Activated effector memory CD4-positive, alpha-beta T cell treated with Interleukin-2 at 50 U/mL for 16 hours (primary cell): ENCODE measurements around the gene TNS3.
"Not testable (repeated sequence)": the region's sequence is repeated elsewhere in the genome, so short reads cannot be mapped to it uniquely, and the experiment has no call there.

Experiments
- DNase-seq: peaks from one replicate; pipeline ENCODE4 v3.0.0-alpha.2; 2020

Gene TNS3

GRCh38 chr7:47482013-47482875 lies 99.7 kb downstream of the TNS3 start:
- DNase-seq = no peak

DNA sequence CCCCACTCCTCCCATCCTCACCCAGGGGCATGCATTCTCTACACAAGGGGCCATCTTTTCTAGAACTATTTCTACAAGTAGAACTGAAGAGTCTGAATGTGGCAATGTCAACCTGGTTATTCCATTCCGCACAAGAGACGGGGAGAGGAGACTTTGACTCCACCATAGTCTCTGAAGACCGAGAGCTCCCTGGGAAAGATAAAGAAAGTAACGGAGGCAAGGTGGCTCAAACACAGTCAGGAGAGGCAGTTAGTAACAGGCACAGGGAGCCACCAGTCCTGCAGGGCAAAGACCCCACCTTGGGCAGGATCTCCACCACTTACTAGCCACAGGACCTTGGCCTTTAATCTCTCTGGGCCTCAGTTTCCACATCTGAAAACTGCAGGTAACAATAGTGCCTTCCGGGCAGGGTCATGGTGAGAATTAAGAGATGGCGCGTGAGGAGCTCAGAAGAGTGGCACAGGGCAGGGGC lies 100.3 kb downstream of the TNS3 start:
- no peak for DNase-seq

DNA sequence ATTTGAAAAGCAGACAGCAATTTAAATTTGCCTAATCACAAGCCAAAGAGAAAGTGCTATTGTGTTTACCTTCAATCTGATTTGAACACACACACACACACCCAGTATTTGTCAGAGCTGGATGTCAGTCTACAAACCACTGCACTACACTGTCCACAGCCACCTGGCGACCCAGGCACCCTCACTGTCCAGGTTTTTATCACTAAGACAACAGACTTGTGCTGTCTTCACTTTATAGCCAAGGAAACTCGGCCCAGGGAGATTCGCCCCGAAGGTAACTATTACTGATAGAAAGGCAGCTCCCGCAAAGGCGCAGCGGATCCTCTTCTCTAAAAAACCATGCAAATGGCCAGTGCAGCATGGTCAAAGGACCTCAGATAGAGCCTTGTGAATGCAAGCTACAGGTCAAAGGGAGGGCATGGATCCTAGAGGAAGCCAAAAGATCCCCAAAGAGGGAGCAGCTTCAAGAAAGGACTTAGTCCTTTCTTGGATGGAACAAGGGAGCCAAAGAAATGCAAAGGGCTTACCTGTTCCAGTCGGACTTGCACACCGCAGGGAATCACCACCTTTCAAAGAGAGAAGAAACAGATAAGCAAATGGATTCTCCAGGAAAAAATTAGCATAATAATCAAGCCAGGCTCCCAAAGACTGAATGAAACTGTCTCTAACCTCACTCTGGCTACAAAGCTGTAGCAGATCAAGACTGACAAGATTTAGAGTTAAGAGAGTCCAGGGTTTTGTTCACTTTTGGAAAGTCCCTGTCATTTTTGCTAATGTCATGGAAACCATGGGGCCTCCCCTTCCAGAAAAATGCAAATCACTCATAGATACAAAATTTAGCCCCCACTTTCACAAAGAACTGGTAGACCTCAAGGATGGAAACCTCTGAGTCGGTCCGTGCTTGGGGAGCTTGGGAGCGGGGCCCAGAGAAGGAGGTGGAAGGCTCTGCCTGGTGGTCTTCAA lies 101.1 kb downstream of the TNS3 start:
- DNase-seq = no peak

- no peak for DNase-seq
These were observed 101.9 kb downstream of the TNS3 start for GRCh38 chr7:47479821-47480575.

DNA sequence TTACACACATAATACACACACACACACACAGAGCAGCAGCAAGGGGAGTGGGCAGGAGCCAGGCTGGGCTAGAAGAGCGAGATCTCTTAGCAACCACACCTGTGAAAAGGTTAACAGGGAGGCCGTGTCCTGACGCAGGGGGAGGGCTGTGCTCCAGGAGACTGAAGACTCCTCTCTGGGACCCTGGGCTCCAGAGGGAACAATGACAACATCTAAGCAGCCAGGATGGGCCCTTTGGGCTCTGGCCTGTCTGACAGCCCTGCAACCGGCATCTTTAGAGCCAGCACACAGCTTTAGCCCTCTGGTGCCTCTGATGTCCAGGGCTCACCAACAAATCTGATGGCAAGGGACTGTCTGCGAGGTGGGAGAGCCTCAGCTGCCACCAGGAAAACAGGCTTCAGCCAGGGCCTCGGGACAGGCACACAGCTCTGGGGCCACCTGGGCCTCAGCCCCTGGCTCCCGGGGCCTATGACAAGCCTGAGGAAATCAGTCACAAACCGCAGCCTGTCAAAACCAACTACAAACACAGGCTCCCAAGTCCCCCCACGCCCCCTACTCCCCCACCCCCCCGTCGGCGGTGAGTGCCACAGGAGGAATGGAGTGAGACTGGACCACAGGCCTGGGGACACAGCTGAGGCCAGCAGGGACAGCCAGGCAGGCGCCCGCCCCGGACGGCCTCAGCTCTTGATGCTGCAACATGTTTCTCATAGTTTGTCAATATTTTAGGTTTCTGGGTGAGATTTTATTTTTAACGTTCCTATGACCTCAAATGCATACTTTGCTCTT lies 102.8 kb downstream of the TNS3 start:
- DNase-seq = no peak

DNA sequence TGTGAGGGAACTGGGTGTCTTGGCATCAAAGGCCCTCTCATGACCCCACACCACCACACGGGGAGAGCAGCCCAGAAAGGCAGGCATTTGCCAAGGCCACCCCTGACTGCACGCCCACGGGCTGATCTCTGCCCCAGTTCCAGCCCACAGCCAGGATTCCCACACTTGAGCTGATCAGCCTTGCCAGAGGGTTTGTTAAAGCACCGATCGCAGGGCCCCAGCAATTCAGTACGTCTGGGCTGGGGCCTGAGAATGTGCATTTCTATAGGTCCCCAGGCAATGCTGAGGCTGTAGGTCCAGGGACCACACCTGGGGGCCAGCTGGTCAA lies 103.9 kb downstream of the TNS3 start:
- DNase-seq = no peak

DNA sequence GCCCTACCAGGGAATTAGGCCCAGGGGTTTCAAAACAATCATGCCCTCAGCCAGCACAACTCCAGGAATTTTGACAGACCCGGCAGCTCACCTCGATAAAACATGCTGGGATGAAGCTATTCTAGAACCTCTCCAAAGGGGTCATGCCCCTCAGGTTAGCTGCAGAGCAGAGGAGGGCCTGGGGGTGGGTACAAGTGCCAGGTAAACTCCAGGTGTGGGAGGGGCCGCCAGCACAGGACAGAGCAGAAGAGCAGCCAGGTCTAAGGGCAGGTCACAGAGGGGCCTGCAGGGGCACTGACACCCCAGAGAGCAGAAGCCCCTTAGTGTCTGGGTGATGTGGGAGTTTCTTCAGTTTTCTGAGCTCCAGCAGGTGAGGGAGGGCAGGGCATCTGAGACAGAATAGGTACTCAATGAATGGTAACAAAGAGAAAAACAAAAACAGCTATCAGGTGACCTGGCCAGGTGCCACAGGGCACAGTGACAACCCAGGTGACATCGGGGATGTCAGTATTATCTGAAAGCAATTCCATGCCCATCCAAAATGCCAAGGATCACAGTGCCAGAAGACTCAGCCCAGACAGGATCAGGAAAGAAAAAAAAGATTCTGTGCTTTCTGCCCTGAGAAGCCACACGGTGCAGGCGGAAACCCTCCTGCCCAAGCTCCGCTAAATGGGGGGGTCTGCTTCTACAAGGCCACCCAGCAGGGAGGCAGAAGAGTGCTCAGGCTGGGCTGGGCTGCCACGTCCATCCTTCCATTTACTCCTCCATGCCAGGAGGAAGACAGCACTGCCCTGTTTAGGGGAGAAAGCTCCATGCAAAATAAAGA lies 104.5 kb downstream of the TNS3 start:
- no peak for DNase-seq

- no peak for DNase-seq
These were observed 106.1 kb downstream of the TNS3 start for GRCh38 chr7:47475880-47476227.

DNA sequence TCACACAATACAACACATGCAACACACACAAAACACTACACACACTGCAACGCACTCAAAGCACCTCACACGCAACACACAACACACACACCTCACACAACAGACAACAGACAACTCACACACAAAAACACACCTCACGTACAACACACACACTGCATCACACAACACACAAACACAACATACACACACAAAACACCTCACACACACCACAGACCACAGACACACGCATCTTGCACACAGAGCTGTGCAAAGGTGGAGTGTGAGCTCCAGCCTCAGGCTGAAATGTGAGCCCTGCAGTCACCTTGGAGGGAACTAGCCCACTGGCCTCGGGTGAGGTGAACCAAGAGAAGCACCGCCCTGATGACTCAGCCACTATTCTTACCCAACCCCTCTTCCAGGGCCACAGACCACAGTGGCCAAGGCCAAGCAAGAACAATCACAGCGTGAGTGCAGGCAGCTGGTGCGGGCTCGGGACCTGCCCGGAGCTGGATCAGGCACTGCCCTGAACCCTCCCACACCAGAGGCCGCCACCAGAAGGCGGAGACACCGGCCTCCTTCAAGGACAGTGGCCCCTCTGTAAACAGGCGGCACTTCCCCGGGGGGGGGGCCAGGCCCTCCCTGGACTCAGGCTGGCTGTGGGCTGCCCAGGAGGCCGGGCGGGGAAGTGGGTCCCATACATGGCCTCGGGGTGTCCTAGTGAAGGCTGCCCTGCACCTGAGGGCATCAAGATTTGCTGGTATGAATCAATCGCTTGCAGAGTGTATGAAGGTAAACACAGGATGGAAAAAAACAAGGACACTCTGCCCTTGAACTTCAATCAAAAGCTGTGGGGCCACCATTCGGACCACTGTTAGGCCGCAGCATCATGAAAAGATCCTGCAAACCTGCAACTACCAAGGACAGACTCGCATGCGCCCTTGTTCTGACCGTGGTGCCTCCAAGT lies 106.7 kb downstream of the TNS3 start:
- DNase-seq = no peak

DNA sequence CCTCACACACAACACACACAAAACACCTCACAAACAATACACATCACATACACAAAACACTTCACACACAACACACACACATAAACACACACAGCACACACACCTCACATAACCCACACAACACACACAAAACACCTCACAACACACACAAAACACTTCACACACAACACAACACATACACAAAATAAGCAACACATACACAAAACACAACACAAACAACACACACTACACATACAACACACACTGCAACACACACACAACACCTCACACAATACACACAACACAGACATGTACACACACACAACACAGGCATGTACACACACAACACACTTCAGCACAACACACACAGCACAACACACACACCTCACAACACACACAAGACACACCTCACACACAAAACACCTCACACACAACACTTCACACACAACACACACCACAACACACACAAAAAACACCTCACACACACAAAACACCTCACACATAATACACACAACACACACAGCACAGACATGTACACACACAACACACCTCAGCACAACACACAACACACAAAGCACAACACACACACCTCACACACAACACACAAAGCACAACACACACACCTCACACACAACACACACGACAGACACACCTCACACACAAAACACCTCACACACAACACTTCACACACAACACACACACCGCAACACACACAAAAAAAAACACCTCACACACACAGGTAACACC lies 107.5 kb downstream of the TNS3 start:
- DNase-seq = no peak

GRCh38 chr7:47473499-47474210 lies 108.3 kb downstream of the TNS3 start:
- DNase-seq = no peak

GRCh38 chr7:47472444-47473157 lies 109.3 kb downstream of the TNS3 start:
- no peak for DNase-seq

- DNase-seq = no peak
These were observed 110.1 kb downstream of the TNS3 start for GRCh38 chr7:47471831-47472230.

DNA sequence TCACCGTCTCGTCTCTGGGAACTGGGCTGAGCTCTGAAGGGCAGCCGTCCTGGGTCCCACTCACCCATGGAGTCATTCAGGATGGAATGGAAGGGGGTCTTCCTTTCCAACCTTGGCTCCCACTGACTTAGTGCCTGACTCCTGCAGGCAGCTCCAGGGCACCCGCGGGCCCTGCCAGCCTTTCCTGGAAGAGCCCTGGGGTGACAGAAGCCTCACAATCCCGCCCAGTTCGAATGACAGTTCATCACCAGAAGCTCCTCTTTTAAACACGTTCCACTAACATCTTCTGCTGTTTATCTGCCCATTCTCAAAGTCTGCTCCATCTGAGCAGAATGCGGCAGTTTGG lies 110.6 kb downstream of the TNS3 start:
- DNase-seq = no peak

DNA sequence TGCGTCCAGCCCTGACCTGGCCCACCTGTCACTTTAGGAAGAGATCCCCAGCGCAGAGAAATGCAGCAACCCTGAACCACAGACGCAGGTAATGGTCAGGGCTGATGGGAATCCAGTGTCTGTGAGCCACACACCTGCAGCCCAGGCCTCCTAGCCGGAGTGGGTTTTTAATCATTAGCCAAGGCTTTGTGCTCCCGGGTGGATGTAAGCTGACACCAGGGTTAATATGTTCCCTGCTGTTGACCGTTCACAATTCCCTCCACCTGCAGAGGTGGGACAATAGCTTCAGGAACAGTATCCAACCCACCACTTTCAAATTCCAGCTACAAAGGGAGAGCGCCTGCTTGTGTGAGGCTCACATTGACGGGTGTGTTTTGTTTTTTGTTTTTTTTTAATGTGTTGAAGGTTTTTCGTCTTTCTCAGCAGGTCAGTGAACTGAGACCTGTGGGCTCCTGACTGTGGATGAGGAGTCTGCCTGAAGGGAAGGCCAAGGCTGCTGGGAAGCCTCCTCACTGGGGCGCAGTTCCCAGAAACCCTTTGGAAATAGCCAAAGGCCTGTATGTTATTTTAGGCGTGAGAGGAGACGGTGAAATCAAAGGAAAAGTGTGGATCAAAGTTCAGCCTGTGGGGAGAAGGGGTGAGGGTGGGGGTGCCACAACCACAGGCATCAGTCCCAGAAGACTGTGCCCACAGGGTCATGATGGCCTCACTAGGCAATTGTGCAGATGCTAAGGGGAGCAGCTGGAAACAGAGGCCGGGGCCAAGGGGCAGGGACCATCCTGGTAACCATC lies 111.1 kb downstream of the TNS3 start:
- DNase-seq = no peak

- not testable (repeated sequence) for DNase-seq
These were observed 112.1 kb downstream of the TNS3 start for GRCh38 chr7:47469846-47470245.

- no peak for DNase-seq
These were observed 115.1 kb downstream of the TNS3 start for GRCh38 chr7:47466832-47467231.
